ENCODE measurements around the gene KIAA1217.

The KIAA1217 gene

GRCh38 chr10:24463611-24464426, 254.9 kb downstream of the KIAA1217 start:
- Histone ChIP-seq H3K27ac (ENCODE audit: low read depth, low read length) (peak overlapping the region; percentile 61), H3K27me3 (ENCODE audit: control insufficient read depth in 5 of 5, insufficient read depth in 4 of 5, low read length in 5 of 5) (peaks cover 0 to 4% (median 0%) of the 10 kb centered on the region in 5 donors), H3K36me3 (ENCODE audit: control insufficient read depth in 5 of 5, insufficient read depth in 5 of 5, low read length in 5 of 5) (peaks cover 0 to 3% (median 0%) of the 10 kb centered on the region in 5 donors), H3K4me1 (ENCODE audit: control insufficient read depth in 5 of 5, insufficient read depth in 5 of 5, low read length in 5 of 5) (peaks cover 9 to 28% (median 20%) of the 10 kb centered on the region in 5 donors), H3K9ac (ENCODE audit: low read length in 5 of 5) (peak overlapping the region in 1 of 5 donors; percentile 41), H3K9me3 (ENCODE audit: control insufficient read depth in 5 of 5, low read length in 5 of 5) (no peaks in the 10 kb centered on the region), H3K4me3 (ENCODE audit: low read depth in 1 of 5, low read length in 5 of 5) (no peak overlapping the region)

- Histone ChIP-seq H3K4me3 (ENCODE audit: low read depth in 1 of 5, low read length in 5 of 5) (no peak overlapping the region), H3K9ac (ENCODE audit: low read length in 5 of 5) (no peak overlapping the region), H3K4me1 (ENCODE audit: control insufficient read depth in 5 of 5, insufficient read depth in 5 of 5, low read length in 5 of 5) (peaks cover 9 to 28% (median 20%) of the 10 kb centered on the region in 5 donors), H3K27ac (ENCODE audit: low read depth, low read length) (peak overlapping the region; percentile 61), H3K36me3 (ENCODE audit: control insufficient read depth in 5 of 5, insufficient read depth in 5 of 5, low read length in 5 of 5) (peaks cover 0 to 3% (median 0%) of the 10 kb centered on the region in 5 donors), H3K27me3 (ENCODE audit: control insufficient read depth in 5 of 5, insufficient read depth in 4 of 5, low read length in 5 of 5) (peaks cover 0 to 4% (median 0%) of the 10 kb centered on the region in 5 donors), H3K9me3 (ENCODE audit: control insufficient read depth in 5 of 5, low read length in 5 of 5) (no peaks in the 10 kb centered on the region)
Measured at GRCh38 chr10:24465124-24465874, 256.4 kb downstream of the KIAA1217 start.

GRCh38 chr10:24465891-24466818, 257.2 kb downstream of the KIAA1217 start:
- Histone ChIP-seq H3K9ac (ENCODE audit: low read length in 5 of 5) (no peak overlapping the region), H3K9me3 (ENCODE audit: control insufficient read depth in 5 of 5, low read length in 5 of 5) (no peaks in the 10 kb centered on the region)

GRCh38 chr10:24467136-24467535, 258.2 kb downstream of the KIAA1217 start:
- no peak overlapping the region for H3K27ac ChIP-seq (ENCODE audit: low read depth, low read length)
- no peaks in the 10 kb centered on the region for H3K9me3 ChIP-seq (ENCODE audit: control insufficient read depth in 5 of 5, low read length in 5 of 5)
- peaks cover 0 to 4% (median 0%) of the 10 kb centered on the region in 5 donors for H3K27me3 ChIP-seq (ENCODE audit: control insufficient read depth in 5 of 5, insufficient read depth in 4 of 5, low read length in 5 of 5)
- H3K4me3 ChIP-seq (ENCODE audit: low read depth in 1 of 5, low read length in 5 of 5): no peak overlapping the region
- peaks cover 9 to 27% (median 20%) of the 10 kb centered on the region in 5 donors for H3K4me1 ChIP-seq (ENCODE audit: control insufficient read depth in 5 of 5, insufficient read depth in 5 of 5, low read length in 5 of 5)
- no peak overlapping the region for H3K9ac ChIP-seq (ENCODE audit: low read length in 5 of 5)
- peaks cover 0 to 6% (median 0%) of the 10 kb centered on the region in 5 donors for H3K36me3 ChIP-seq (ENCODE audit: control insufficient read depth in 5 of 5, insufficient read depth in 5 of 5, low read length in 5 of 5)

More at GRCh38 chr10:24465891-24466818, 257.2 kb downstream of the KIAA1217 start:
- Histone ChIP-seq H3K36me3 (ENCODE audit: control insufficient read depth in 5 of 5, insufficient read depth in 5 of 5, low read length in 5 of 5) (peaks cover 0 to 7% (median 0%) of the 10 kb centered on the region in 5 donors), H3K27ac (ENCODE audit: low read depth, low read length) (peak overlapping the region; percentile 38), H3K27me3 (ENCODE audit: control insufficient read depth in 5 of 5, insufficient read depth in 4 of 5, low read length in 5 of 5) (peaks cover 0 to 4% (median 0%) of the 10 kb centered on the region in 5 donors), H3K4me1 (ENCODE audit: control insufficient read depth in 5 of 5, insufficient read depth in 5 of 5, low read length in 5 of 5) (peaks cover 9 to 28% (median 20%) of the 10 kb centered on the region in 5 donors), H3K4me3 (ENCODE audit: low read depth in 1 of 5, low read length in 5 of 5) (peak overlapping the region in 1 of 5 donors; percentile 30)

GRCh38 chr10:24467605-24468004, 258.7 kb downstream of the KIAA1217 start:
- no peak overlapping the region for H3K4me3 ChIP-seq (ENCODE audit: low read depth in 1 of 5, low read length in 5 of 5)
- peaks cover 0 to 3% (median 0%) of the 10 kb centered on the region in 5 donors for H3K36me3 ChIP-seq (ENCODE audit: control insufficient read depth in 5 of 5, insufficient read depth in 5 of 5, low read length in 5 of 5)
- H3K9ac ChIP-seq (ENCODE audit: low read length in 5 of 5): no peak overlapping the region
- H3K9me3 ChIP-seq (ENCODE audit: control insufficient read depth in 5 of 5, low read length in 5 of 5): no peaks in the 10 kb centered on the region
- H3K27me3 ChIP-seq (ENCODE audit: control insufficient read depth in 5 of 5, insufficient read depth in 4 of 5, low read length in 5 of 5): peaks cover 0 to 4% (median 0%) of the 10 kb centered on the region in 5 donors
- no peak overlapping the region for H3K27ac ChIP-seq (ENCODE audit: low read depth, low read length)
- peaks cover 9 to 23% (median 20%) of the 10 kb centered on the region in 5 donors for H3K4me1 ChIP-seq (ENCODE audit: control insufficient read depth in 5 of 5, insufficient read depth in 5 of 5, low read length in 5 of 5)

- Histone ChIP-seq H3K9ac (ENCODE audit: low read length in 5 of 5) (no peak overlapping the region), H3K4me3 (ENCODE audit: low read depth in 1 of 5, low read length in 5 of 5) (no peak overlapping the region), H3K27me3 (ENCODE audit: control insufficient read depth in 5 of 5, insufficient read depth in 4 of 5, low read length in 5 of 5) (peaks cover 0 to 4% (median 0%) of the 10 kb centered on the region in 5 donors), H3K36me3 (ENCODE audit: control insufficient read depth in 5 of 5, insufficient read depth in 5 of 5, low read length in 5 of 5) (peaks cover 0 to 7% (median 4%) of the 10 kb centered on the region in 5 donors), H3K9me3 (ENCODE audit: control insufficient read depth in 5 of 5, low read length in 5 of 5) (no peaks in the 10 kb centered on the region), H3K27ac (ENCODE audit: low read depth, low read length) (no peak overlapping the region), H3K4me1 (ENCODE audit: control insufficient read depth in 5 of 5, insufficient read depth in 5 of 5, low read length in 5 of 5) (peaks cover 4 to 17% (median 14%) of the 10 kb centered on the region in 5 donors)
Measured at GRCh38 chr10:24468281-24468751, 259.4 kb downstream of the KIAA1217 start.

GRCh38 chr10:24469993-24470392, 261.1 kb downstream of the KIAA1217 start:
- H3K9ac ChIP-seq (ENCODE audit: low read length in 5 of 5): no peak overlapping the region
- H3K4me1 ChIP-seq (ENCODE audit: control insufficient read depth in 5 of 5, insufficient read depth in 5 of 5, low read length in 5 of 5): peaks cover 0 to 6% (median 4%) of the 10 kb centered on the region in 5 donors
- H3K27ac ChIP-seq (ENCODE audit: low read depth, low read length): no peak overlapping the region

GRCh38 chr10:24475598-24475997, 266.7 kb downstream of the KIAA1217 start:
- Histone ChIP-seq H3K27ac (ENCODE audit: low read depth, low read length) (no peak overlapping the region), H3K27me3 (ENCODE audit: control insufficient read depth in 5 of 5, insufficient read depth in 4 of 5, low read length in 5 of 5) (no peaks in the 10 kb centered on the region), H3K4me3 (ENCODE audit: low read depth in 1 of 5, low read length in 5 of 5) (no peak overlapping the region), H3K9ac (ENCODE audit: low read length in 5 of 5) (no peak overlapping the region), H3K4me1 (ENCODE audit: control insufficient read depth in 5 of 5, insufficient read depth in 5 of 5, low read length in 5 of 5) (no peaks in the 10 kb centered on the region), H3K9me3 (ENCODE audit: control insufficient read depth in 5 of 5, low read length in 5 of 5) (peaks cover 0 to 4% (median 0%) of the 10 kb centered on the region in 5 donors), H3K36me3 (ENCODE audit: control insufficient read depth in 5 of 5, insufficient read depth in 5 of 5, low read length in 5 of 5) (peaks cover 3 to 30% (median 15%) of the 10 kb centered on the region in 5 donors)

More at GRCh38 chr10:24469993-24470392, 261.1 kb downstream of the KIAA1217 start:
- Histone ChIP-seq H3K4me3 (ENCODE audit: low read depth in 1 of 5, low read length in 5 of 5) (no peak overlapping the region), H3K9me3 (ENCODE audit: control insufficient read depth in 5 of 5, low read length in 5 of 5) (no peaks in the 10 kb centered on the region), H3K27me3 (ENCODE audit: control insufficient read depth in 5 of 5, insufficient read depth in 4 of 5, low read length in 5 of 5) (peaks cover 0 to 4% (median 0%) of the 10 kb centered on the region in 5 donors), H3K36me3 (ENCODE audit: control insufficient read depth in 5 of 5, insufficient read depth in 5 of 5, low read length in 5 of 5) (peaks cover 0 to 16% (median 12%) of the 10 kb centered on the region in 5 donors)
